HG03460 (cell line): ENCODE results near the gene ABCC1.
"Not testable (repeated sequence)": the region's sequence is repeated elsewhere in the genome, so short reads cannot be mapped to it uniquely, and the experiment has no call there.

Source experiments
- ATAC-seq: cut with Tn5 transposase; IDR thresholded peaks from one replicate; pipeline ENCODE4 v1.9.1; 2021; ENCODE audit not compliant: unreplicated experiment

The ABCC1 gene

GRCh38 chr16:16102738-16103137, 153.3 kb downstream of the ABCC1 start:
- no peak for ATAC-seq

- ATAC-seq, result not testable (repeated sequence)
Measured at GRCh38 chr16:16104132-16104803, 154.9 kb downstream of the ABCC1 start.

GRCh38 chr16:16104804-16105141, 155.4 kb downstream of the ABCC1 start:
- ATAC-seq, result not testable (repeated sequence)

GRCh38 chr16:16105646-16106045, 156.2 kb downstream of the ABCC1 start:
- ATAC-seq, result no peak

- no peak for ATAC-seq
Measured at GRCh38 chr16:16106466-16106865, 157.1 kb downstream of the ABCC1 start.

- no peak for ATAC-seq
Measured at GRCh38 chr16:16107839-16108238, 158.4 kb downstream of the ABCC1 start.

- no peak for ATAC-seq
Measured at GRCh38 chr16:16108759-16109158, 159.3 kb downstream of the ABCC1 start.

GRCh38 chr16:16109453-16110110, 160.2 kb downstream of the ABCC1 start:
- no peak for ATAC-seq

- ATAC-seq, result no peak
Measured at GRCh38 chr16:16110111-16110490, 160.7 kb downstream of the ABCC1 start.

- no peak for ATAC-seq
Measured at GRCh38 chr16:16111639-16112038, 162.2 kb downstream of the ABCC1 start.

GRCh38 chr16:16112450-16113053, 163.1 kb downstream of the ABCC1 start:
- no peak for ATAC-seq

- ATAC-seq, result no peak
Measured at GRCh38 chr16:16113076-16113475, 163.7 kb downstream of the ABCC1 start.

- ATAC-seq, result no peak
Measured at GRCh38 chr16:16116841-16117240, 167.4 kb downstream of the ABCC1 start.

GRCh38 chr16:16118337-16118736, 168.9 kb downstream of the ABCC1 start:
- ATAC-seq, result no peak

GRCh38 chr16:16120044-16120381, 170.6 kb downstream of the ABCC1 start:
- no peak for ATAC-seq

GRCh38 chr16:16120382-16121184, 171.2 kb downstream of the ABCC1 start:
- no peak for ATAC-seq

- no peak for ATAC-seq
Measured at GRCh38 chr16:16121185-16121727, 171.8 kb downstream of the ABCC1 start.

- ATAC-seq, result no peak
Measured at GRCh38 chr16:16122264-16122663, 172.8 kb downstream of the ABCC1 start.

GRCh38 chr16:16124438-16124837, 175.0 kb downstream of the ABCC1 start:
- no peak for ATAC-seq

- ATAC-seq, result no peak
Measured at GRCh38 chr16:16124974-16125373, 175.6 kb downstream of the ABCC1 start.

- ATAC-seq, result no peak
Measured at GRCh38 chr16:16126896-16127295, 177.5 kb downstream of the ABCC1 start.
